Sigmoid colon (tissue), 4 donors: Measurements from ENCODE around the gene CHTF18.

Source experiments
- CTCF ChIP-seq, 4 experiments: fragments of 450-650 bp in 3 of 4; fragments of 200-600 bp in 1 of 4; IDR thresholded peaks; one replicate each; pipeline ENCODE4 v1.5.1; 2016 to 2019; ENCODE audit warnings: antibody characterized with exemption in 4 of 4, mild to moderate bottlenecking in 3 of 4, moderate library complexity in 2 of 4
- EP300 ChIP-seq, 4 donors: sonication (generic); formaldehyde crosslinking; IDR thresholded peaks; one replicate each; pipeline ENCODE4 v1.6.1; 2017; ENCODE audit warnings: antibody characterized with exemption in 4 of 4
- POLR2A ChIP-seq, 2 donors: fragments of 450-650 bp; IDR thresholded peaks; one replicate each; pipeline ENCODE4 v1.6.1; 2016; ENCODE audit warnings: antibody characterized with exemption in 2 of 2, mild to moderate bottlenecking in 2 of 2, moderate library complexity in 2 of 2
- POLR2AphosphoS5 ChIP-seq, 4 donors: sonication (generic); formaldehyde crosslinking; IDR thresholded peaks; one replicate each; pipeline ENCODE4 v1.6.1; 2017; ENCODE audit warnings: antibody characterized with exemption in 4 of 4

- TF ChIP-seq CTCF (IDR thresholded peaks at IDR 0.05) (no peak), POLR2A (IDR thresholded peaks at IDR 0.05) (no peak), EP300 (IDR thresholded peaks at IDR 0.05) (no peak), POLR2AphosphoS5 (IDR thresholded peaks at IDR 0.05) (no peak)
Observed at GRCh38 chr16:847151-847550, 58.7 kb downstream of the CHTF18 start.
